Esophagus muscularis mucosa (tissue), 4 donors: ENCODE results near the gene TMEM217. TPM values are rescaled to one million over a fixed set of nuclear protein-coding genes. Genes with fewer than 3 reads are reported as not detected.
A peak's percentile ranks its signal among the peaks of the same experiment; 100 is the strongest.

ENCODE experiments used
- DNase-seq: peaks from one replicate; pipeline ENCODE4 v3.0.0-alpha.2; 2017; ENCODE audit errors: extremely low spot score
- H3K27ac ChIP-seq, 4 donors: fragments of 200-600 bp; sonication (generic); replicated peaks in 1 of 4; 1 replicate in 3 of 4; 2 replicates in 1 of 4; pipeline ENCODE4 v1.5.1; 2016 to 2019; ENCODE audit warnings: mild to moderate bottlenecking in 1 of 4
- H3K27me3 ChIP-seq, 4 donors: fragments of 200-600 bp; sonication (generic); one replicate each; pipeline versions ENCODE4 v1.5.1 to v1.6.0; 2016 to 2019
- H3K36me3 ChIP-seq, 4 donors: fragments of 200-600 bp; sonication (generic); one replicate each; pipeline ENCODE4 v1.5.1; 2016 to 2019
- H3K4me1 ChIP-seq, 4 donors: fragments of 200-600 bp; sonication (generic); one replicate each; pipeline ENCODE4 v1.5.1; 2016 to 2019
- H3K4me3 ChIP-seq, 4 donors: fragments of 200-600 bp; sonication (generic); 1 replicate in 2 of 4; 2 replicates in 2 of 4; pipeline ENCODE4 v1.5.1; 2016 to 2019; ENCODE audit warnings: mild to moderate bottlenecking in 4 of 4, moderate library complexity in 1 of 4
- H3K9me3 ChIP-seq, 4 donors: fragments of 200-600 bp; sonication (generic); 1 replicate in 3 of 4; 2 replicates in 1 of 4; pipeline ENCODE4 v1.5.1; 2016 to 2019
- EP300 ChIP-seq: sonication (generic); formaldehyde crosslinking; IDR thresholded peaks from one replicate; pipeline ENCODE4 v1.6.1; 2017; ENCODE audit warnings: antibody characterized with exemption
- POLR2A ChIP-seq: fragments of 450-650 bp; IDR thresholded peaks from one replicate; pipeline ENCODE4 v1.6.1; 2017; ENCODE audit warnings: antibody characterized with exemption, moderate library complexity, mild to moderate bottlenecking, low read depth
- POLR2AphosphoS5 ChIP-seq, 2 donors: sonication (generic); formaldehyde crosslinking; IDR thresholded peaks; one replicate each; pipeline ENCODE4 v1.6.1; 2017; ENCODE audit warnings: antibody characterized with exemption in 2 of 2
- WGBS: methylation state at CpG from one replicate; pipeline ENCODE4 v1.1.5; 2018; 5-methylcytosine and 5-hydroxymethylcytosine counted together
- intact Hi-C: fragments of 100-400 bp; cut with DNase I; formaldehyde crosslinking; loops from one replicate; pipeline ENCODE4 v1.15.1; 2023
- total RNA-seq, 4 donors: library from RNA; depleted of rRNA; stranded (reverse); fragments of >200 nt; gene quantifications; one replicate each; pipeline versions ENCODE4 v1.1.0 to v1.2.1, GENCODE V29; 2016
- TF ChIP-seq, protein P1 (sequence below), 3 experiments: fragments of 200-600 bp in 2 of 3; fragments of 450-650 bp in 1 of 3; sonication (generic) in 2 of 3; IDR thresholded peaks; one replicate each; pipeline ENCODE4 v1.5.1; 2017 to 2019; ENCODE audit warnings: antibody characterized with exemption in 3 of 3, mild to moderate bottlenecking in 2 of 3, moderate library complexity in 1 of 3

Gene TMEM217
- total RNA-seq, 4 donors from 2014 or later = 0.26 to 0.99 (median 0.57) TPM; not detected in 1

- intact Hi-C loops = loop anchor here (1.0 to 10.0 kb wide), 3 partner anchors 159 to 326 kb away; partner anchors contain the start of gene C6orf89
- H3K4me3 ChIP-seq = no peak overlapping the region
- DNase-seq = no peak
Measured at GRCh38 chr6:37210313-37210968, 47.5 kb downstream of the TMEM217 start.

DNA sequence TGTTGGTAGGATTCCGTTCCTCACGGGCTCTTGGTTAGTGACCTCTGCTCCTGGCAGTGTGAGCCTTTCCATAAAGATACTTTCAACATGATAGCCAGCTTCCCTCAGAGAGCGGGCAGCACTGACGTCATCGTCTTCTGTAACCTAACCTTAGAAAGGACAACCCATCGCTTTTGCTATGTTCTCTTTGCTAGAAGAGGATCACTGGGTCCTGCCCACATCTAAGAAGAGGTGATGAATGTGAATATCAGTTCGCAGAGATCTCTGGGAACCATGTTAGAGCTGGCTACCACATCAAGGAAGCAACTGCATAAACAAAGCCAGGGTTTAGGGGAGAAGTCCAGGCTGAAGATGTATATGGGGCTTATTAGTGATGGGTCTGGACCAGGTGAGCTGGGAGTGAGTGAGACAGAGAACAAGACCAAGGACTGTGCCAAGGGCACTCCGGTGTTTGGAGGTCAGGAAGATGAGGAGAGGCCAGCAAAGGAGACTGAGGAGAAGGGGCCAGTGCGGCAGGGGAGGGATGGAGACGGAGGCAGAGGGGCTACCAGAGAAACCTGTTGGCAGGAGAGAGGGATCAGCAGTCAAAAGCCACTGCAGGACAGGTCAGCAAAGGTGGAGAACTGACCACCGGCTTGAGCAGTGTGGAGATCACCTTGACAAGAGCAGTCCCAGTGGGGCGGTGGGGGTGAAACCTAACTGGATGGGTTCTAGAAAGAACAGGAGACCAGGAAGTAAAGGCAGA lies 48.3 kb downstream of the TMEM217 start:
- DNase-seq = no peak
- H3K27me3 ChIP-seq = no peaks in the 10 kb centered on the region
- intact Hi-C loops = loop anchor here (1.0 to 10.0 kb wide), 5 partner anchors 35 to 435 kb away; partner anchors contain the start of gene C6orf89
- H3K36me3 ChIP-seq = no peaks in the 10 kb centered on the region
- TF ChIP-seq, protein P1, sequence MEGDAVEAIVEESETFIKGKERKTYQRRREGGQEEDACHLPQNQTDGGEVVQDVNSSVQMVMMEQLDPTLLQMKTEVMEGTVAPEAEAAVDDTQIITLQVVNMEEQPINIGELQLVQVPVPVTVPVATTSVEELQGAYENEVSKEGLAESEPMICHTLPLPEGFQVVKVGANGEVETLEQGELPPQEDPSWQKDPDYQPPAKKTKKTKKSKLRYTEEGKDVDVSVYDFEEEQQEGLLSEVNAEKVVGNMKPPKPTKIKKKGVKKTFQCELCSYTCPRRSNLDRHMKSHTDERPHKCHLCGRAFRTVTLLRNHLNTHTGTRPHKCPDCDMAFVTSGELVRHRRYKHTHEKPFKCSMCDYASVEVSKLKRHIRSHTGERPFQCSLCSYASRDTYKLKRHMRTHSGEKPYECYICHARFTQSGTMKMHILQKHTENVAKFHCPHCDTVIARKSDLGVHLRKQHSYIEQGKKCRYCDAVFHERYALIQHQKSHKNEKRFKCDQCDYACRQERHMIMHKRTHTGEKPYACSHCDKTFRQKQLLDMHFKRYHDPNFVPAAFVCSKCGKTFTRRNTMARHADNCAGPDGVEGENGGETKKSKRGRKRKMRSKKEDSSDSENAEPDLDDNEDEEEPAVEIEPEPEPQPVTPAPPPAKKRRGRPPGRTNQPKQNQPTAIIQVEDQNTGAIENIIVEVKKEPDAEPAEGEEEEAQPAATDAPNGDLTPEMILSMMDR (IDR thresholded peaks at IDR 0.05) = no peak
- TF ChIP-seq POLR2A (no peak), POLR2AphosphoS5 (IDR thresholded peaks at IDR 0.05) (no peak), EP300 (no peak)
- no peak overlapping the region for H3K4me3 ChIP-seq
- peaks cover 0 to 9% (median 7%) of the 10 kb centered on the region in 4 donors for H3K4me1 ChIP-seq
- H3K27ac ChIP-seq = no peak overlapping the region
- no peaks in the 10 kb centered on the region for H3K9me3 ChIP-seq
- WGBS = 90% methylated on average over 12 of the region's 12 CpGs

More at GRCh38 chr6:37210313-37210968, 47.5 kb downstream of the TMEM217 start:
- H3K9me3 ChIP-seq = no peaks in the 10 kb centered on the region
- H3K27me3 ChIP-seq = no peaks in the 10 kb centered on the region
- TF ChIP-seq EP300 (no peak), POLR2A (no peak), POLR2AphosphoS5 (IDR thresholded peaks at IDR 0.05) (peak; percentile 15 to 44)
- TF ChIP-seq, protein P1 (IDR thresholded peaks at IDR 0.05) = peak; percentile 94 to 99 (median 98)
- H3K27ac ChIP-seq = no peak overlapping the region
- peaks cover 0 to 9% (median 7%) of the 10 kb centered on the region in 4 donors for H3K4me1 ChIP-seq
- WGBS = 47% methylated on average over 7 of the region's 7 CpGs
- H3K36me3 ChIP-seq = no peaks in the 10 kb centered on the region

- no peaks in the 10 kb centered on the region for H3K9me3 ChIP-seq
- 94% methylated on average over 7 of the region's 7 CpGs for WGBS
Measured at GRCh38 chr6:37208793-37209192, 49.2 kb downstream of the TMEM217 start.

GRCh38 chr6:37207903-37208456 lies 50.0 kb downstream of the TMEM217 start:
- Histone ChIP-seq H3K9me3 (no peaks in the 10 kb centered on the region), H3K4me3 (no peak overlapping the region), H3K27ac (no peak overlapping the region), H3K4me1 (peaks cover 0 to 12% (median 7%) of the 10 kb centered on the region in 4 donors), H3K27me3 (no peaks in the 10 kb centered on the region), H3K36me3 (no peaks in the 10 kb centered on the region)
- 60% methylated on average over 7 of the region's 7 CpGs for WGBS
- intact Hi-C loops = loop anchor here (2.0 to 10.0 kb wide), 2 partner anchors 33 to 433 kb away; no protein-coding TSS in a partner anchor
- DNase-seq = peak; percentile 97
- TF ChIP-seq EP300 (no peak), POLR2A (no peak), POLR2AphosphoS5 (IDR thresholded peaks at IDR 0.05) (no peak)
- TF ChIP-seq, protein P1 (IDR thresholded peaks at IDR 0.05) = peak; percentile 63 to 85 (median 78)

More at GRCh38 chr6:37208793-37209192, 49.2 kb downstream of the TMEM217 start:
- no peak for DNase-seq
- Histone ChIP-seq H3K27ac (no peak overlapping the region), H3K4me1 (peaks cover 0 to 12% (median 7%) of the 10 kb centered on the region in 4 donors), H3K4me3 (no peak overlapping the region), H3K36me3 (no peaks in the 10 kb centered on the region), H3K27me3 (no peaks in the 10 kb centered on the region)
- TF ChIP-seq EP300 (no peak), POLR2AphosphoS5 (IDR thresholded peaks at IDR 0.05) (no peak), POLR2A (no peak)
- TF ChIP-seq, protein P1 (IDR thresholded peaks at IDR 0.05) = no peak
- intact Hi-C loops = loop anchor here (2.0 to 10.0 kb wide), 2 partner anchors 34 to 434 kb away; no protein-coding TSS in a partner anchor
